ENCODE results near the gene C22orf31. TPM values are rescaled to one million over a fixed set of nuclear protein-coding genes. Genes with fewer than 3 reads are reported as not detected.

The C22orf31 gene
- total RNA-seq, 1 experiment from 2014 or later, result not detected

GRCh38 chr22:29092243-29092642 lies 30.6 kb upstream of the C22orf31 start:
- no peaks in the 10 kb centered on the region for H3K9me3 ChIP-seq (ENCODE audit: control insufficient read depth, insufficient read depth, low read depth, low read length)
- POLR2A ChIA-PET, result no interaction called here
- no peaks in the 10 kb centered on the region for H3K36me3 ChIP-seq (ENCODE audit: control insufficient read depth, insufficient read depth, low read length)
- no peak overlapping the region for H3K4me3 ChIP-seq (ENCODE audit: low read depth in 2 of 2, low read length in 2 of 2)
- H3K27me3 ChIP-seq (ENCODE audit: control insufficient read depth, insufficient read depth, low read length), result no peaks in the 10 kb centered on the region
- DNase-seq (ENCODE audit: low read depth, low spot score) (no peak), ATAC-seq (no peak)
- TF ChIP-seq POLR2AphosphoS5 (IDR thresholded peaks at IDR 0.05; ENCODE audit: low read depth, low read length), result no peak
- TF ChIP-seq REST (IDR thresholded peaks at IDR 0.05; ENCODE audit: insufficient read depth in 1 of 2, low read depth in 2 of 2, low read length in 1 of 2), result no peak
- intact Hi-C loops (cut with micrococcal nuclease; ENCODE audit: unreplicated experiment) (no loop called here), in situ Hi-C loops (cut with HindIII; ENCODE audit: low pct_unique_long_range_greater_than_20kb, low sequenced_read_pairs) (no loop called here)
- no TSS peak for BruUV-seq (replicated peaks)
- no peak overlapping the region for H3K27ac ChIP-seq (ENCODE audit: low read length)
- H3K4me1 ChIP-seq (ENCODE audit: control insufficient read depth, insufficient read depth, low read length), result no peaks in the 10 kb centered on the region
- CTCF ChIA-PET, result no interaction called here

DNA sequence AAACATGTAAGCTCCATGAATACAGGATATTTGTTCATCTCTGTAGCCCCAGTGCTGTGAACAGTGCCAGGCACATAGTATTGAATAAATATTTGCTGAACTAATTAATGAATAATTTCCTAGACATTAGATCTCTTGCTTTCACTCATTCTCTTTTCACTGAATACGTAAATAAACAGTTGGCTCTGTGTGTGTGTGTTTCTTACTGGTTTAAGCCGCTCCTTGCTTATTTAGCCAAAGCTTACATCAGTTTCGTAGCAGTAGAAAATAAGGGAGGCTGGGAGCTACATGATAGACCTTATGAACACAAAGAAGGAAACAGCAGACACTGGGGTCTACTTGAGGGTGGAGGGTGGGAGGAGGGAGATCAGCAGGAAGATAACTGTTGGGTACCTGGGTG lies 28.4 kb upstream of the C22orf31 start:
- Histone ChIP-seq H3K36me3 (ENCODE audit: control insufficient read depth, insufficient read depth, low read length) (no peaks in the 10 kb centered on the region), H3K9me3 (ENCODE audit: control insufficient read depth, insufficient read depth, low read depth, low read length) (no peaks in the 10 kb centered on the region), H3K27ac (ENCODE audit: low read length) (no peak overlapping the region), H3K4me3 (ENCODE audit: low read depth in 2 of 2, low read length in 2 of 2) (no peak overlapping the region), H3K4me1 (ENCODE audit: control insufficient read depth, insufficient read depth, low read length) (no peaks in the 10 kb centered on the region), H3K27me3 (ENCODE audit: control insufficient read depth, insufficient read depth, low read length) (no peaks in the 10 kb centered on the region)
- ATAC-seq, result no peak
- no TSS peak for BruUV-seq (replicated peaks)
- intact Hi-C loops (cut with micrococcal nuclease; ENCODE audit: unreplicated experiment) (no loop called here), in situ Hi-C loops (cut with HindIII; ENCODE audit: low pct_unique_long_range_greater_than_20kb, low sequenced_read_pairs) (no loop called here)
- ChIA-PET CTCF (no interaction called here), POLR2A (no interaction called here)
- no peak for TF ChIP-seq CTCF (IDR thresholded peaks at IDR 0.05)
- no peak for TF ChIP-seq SIN3A (IDR thresholded peaks at IDR 0.05; ENCODE audit: borderline replicate concordance, insufficient read depth, low read depth, low read length)
- no peak for TF ChIP-seq REST (IDR thresholded peaks at IDR 0.05; ENCODE audit: insufficient read depth in 1 of 2, low read depth in 2 of 2, low read length in 1 of 2)
- DNase-seq (ENCODE audit: low read depth, low spot score), result no peak

All from Panc1 (cell line).